K562 (cell line): ENCODE results near the gene NAA38. TPM values are rescaled to one million over a fixed set of nuclear protein-coding genes. Genes with fewer than 3 reads are reported as not detected.

ENCODE experiments used
- ATF2 ChIP-seq: sonication (generic); formaldehyde crosslinking; IDR thresholded peaks from 2 replicates; pipeline ENCODE4 v1.8.1; 2022; ENCODE audit warnings: missing genetic modification reagents
- CHD1 ChIP-seq: fragments of 200-600 bp; sonication (generic); IDR thresholded peaks from one replicate; pipeline ENCODE4 v1.6.1; 2012; ENCODE audit warnings: mild to moderate bottlenecking, moderate library complexity, low read length, inconsistent platforms
- ESRRA ChIP-seq: fragments of 450-650 bp; IDR thresholded peaks from 2 replicates; pipeline ENCODE4 v1.6.1; 2014; ENCODE audit warnings: low read depth, mild to moderate bottlenecking, moderate library complexity, borderline replicate concordance
- FOXK2 ChIP-seq, 2 experiments: fragments of 450-650 bp; IDR thresholded peaks in 1 of 2; conservative IDR thresholded peaks in 1 of 2; 2 replicates each; pipeline ENCODE4 v1.6.1; 2016; ENCODE audit warnings: low read depth in 2 of 2, mild to moderate bottlenecking in 1 of 2
- HDAC1 ChIP-seq, 2 experiments: fragments of 450-650 bp; IDR thresholded peaks; 2 replicates each; pipeline ENCODE4 v1.6.1; 2016 to 2017; ENCODE audit warnings: inconsistent platforms in 1 of 2, mild to moderate bottlenecking in 1 of 2, moderate library complexity in 1 of 2
- KLF1 ChIP-seq: fragments of 450-650 bp; IDR thresholded peaks from 2 replicates; pipeline ENCODE4 v1.6.1; 2016; ENCODE audit warnings: missing genetic modification characterization, missing compliant biosample characterization
- SP1 ChIP-seq: sonication (generic); formaldehyde crosslinking; IDR thresholded peaks from 2 replicates; pipeline ENCODE4 v1.8.1; 2022; ENCODE audit warnings: mild to moderate bottlenecking, missing genetic modification reagents
- TAF7 ChIP-seq: fragments of 450-650 bp; IDR thresholded peaks from 2 replicates; pipeline ENCODE4 v1.6.1; 2016; ENCODE audit warnings: missing genetic modification characterization, missing compliant biosample characterization
- YBX1 ChIP-seq: fragments of 450-650 bp; IDR thresholded peaks from 2 replicates; pipeline ENCODE4 v1.7.1; 2016; ENCODE audit warnings: mild to moderate bottlenecking
- ZNF133 ChIP-seq: fragments of 250-450 bp; sonication (Bioruptor Pico); IDR thresholded peaks from 2 replicates; pipeline ENCODE4 v1.4.0; 2020; ENCODE audit warnings: mild to moderate bottlenecking
- ZNF134 ChIP-seq: fragments of 250-450 bp; sonication (Bioruptor Pico); conservative IDR thresholded peaks from 2 replicates; pipeline ENCODE4 v1.4.0; 2020
- ZNF253 ChIP-seq: fragments of 250-450 bp; sonication (Bioruptor Pico); conservative IDR thresholded peaks from 2 replicates; pipeline ENCODE4 v1.6.1; 2021; ENCODE audit warnings: mild to moderate bottlenecking
- ZNF282 ChIP-seq: sonication (generic); formaldehyde crosslinking; IDR thresholded peaks from 2 replicates; pipeline ENCODE4 v1.8.1; 2023; ENCODE audit warnings: missing genetic modification reagents
- polyA plus RNA-seq, 8 experiments: library from polyadenylated mRNA; depleted of rRNA in 4 of 8; stranded (reverse) in 5 of 8; unstranded in 3 of 8; fragments of >200 nt; fragmentation: Nextera tagmentation in 2 of 8; fragmentation: Illumina TruSeq in 1 of 8; extraction: Ambion mirVana in 2 of 8; extraction: Trizol in 1 of 8; gene quantifications; 2 replicates each; pipeline versions ENCODE4 v1.2.1 to v1.2.3, GENCODE V29; 2011 to 2014; ENCODE audit warnings: inconsistent platforms in 1 of 8, missing spikeins in 1 of 8
- total RNA-seq, 7 experiments: library from RNA; depleted of rRNA in 6 of 7; stranded (reverse); fragments of >200 nt in 6 of 7; fragmentation: Illumina TruSeq in 2 of 7; extraction: Trizol in 2 of 7; gene quantifications; 2 replicates each; pipeline versions ENCODE4 v1.2.1 to v1.2.3, GENCODE V29; 2011 to 2021; ENCODE audit warnings: low replicate concordance in 1 of 7
- TF ChIP-seq, protein P1 (sequence below): sonication (generic); formaldehyde crosslinking; IDR thresholded peaks from 2 replicates; pipeline ENCODE4 v1.8.0; 2022; ENCODE audit warnings: mild to moderate bottlenecking, missing genetic modification reagents, borderline replicate concordance
- TF ChIP-seq, protein P2 (sequence below): fragments of 250-450 bp; sonication (Bioruptor Pico); IDR thresholded peaks from 2 replicates; pipeline ENCODE4 v1.4.0; 2020; ENCODE audit warnings: mild to moderate bottlenecking, moderate library complexity
- TF ChIP-seq, protein P3 (sequence below), 2 experiments: IDR thresholded peaks; 2 replicates each; pipeline ENCODE4 v1.6.1; 2012; ENCODE audit warnings: improper control_type of control experiment in 2 of 2, low read depth in 2 of 2, low read length in 2 of 2, borderline replicate concordance in 1 of 2
- TF ChIP-seq, protein P4 (sequence below), 2 experiments: IDR thresholded peaks; 2 replicates each; pipeline ENCODE4 v1.6.1; 2011; ENCODE audit warnings: borderline replicate concordance in 1 of 2, control low read depth in 1 of 2, low read depth in 1 of 2, low read length in 1 of 2, mild to moderate bottlenecking in 1 of 2, mixed read lengths in 1 of 2, moderate library complexity in 1 of 2; ENCODE audit not compliant: insufficient read depth in 1 of 2, insufficient read length in 1 of 2, poor library complexity in 1 of 2, severe bottlenecking in 1 of 2; ENCODE audit errors: extremely low read depth in 1 of 2

Gene NAA38
- total and polyA plus RNA-seq, 9 of the 15 experiments (the other 6 are each of a cell fraction or from before 2014, with no cell fraction given) = 16.4 to 99.8 (median 57.3) TPM

GRCh38 chr17:7856811-7857712 is at the start of gene NAA38 (continued):
- TF ChIP-seq ESRRA = peak; percentile 80; the same call in 1 of the 2 replicates
- no peak for TF ChIP-seq ZNF134
- TF ChIP-seq, protein P1, sequence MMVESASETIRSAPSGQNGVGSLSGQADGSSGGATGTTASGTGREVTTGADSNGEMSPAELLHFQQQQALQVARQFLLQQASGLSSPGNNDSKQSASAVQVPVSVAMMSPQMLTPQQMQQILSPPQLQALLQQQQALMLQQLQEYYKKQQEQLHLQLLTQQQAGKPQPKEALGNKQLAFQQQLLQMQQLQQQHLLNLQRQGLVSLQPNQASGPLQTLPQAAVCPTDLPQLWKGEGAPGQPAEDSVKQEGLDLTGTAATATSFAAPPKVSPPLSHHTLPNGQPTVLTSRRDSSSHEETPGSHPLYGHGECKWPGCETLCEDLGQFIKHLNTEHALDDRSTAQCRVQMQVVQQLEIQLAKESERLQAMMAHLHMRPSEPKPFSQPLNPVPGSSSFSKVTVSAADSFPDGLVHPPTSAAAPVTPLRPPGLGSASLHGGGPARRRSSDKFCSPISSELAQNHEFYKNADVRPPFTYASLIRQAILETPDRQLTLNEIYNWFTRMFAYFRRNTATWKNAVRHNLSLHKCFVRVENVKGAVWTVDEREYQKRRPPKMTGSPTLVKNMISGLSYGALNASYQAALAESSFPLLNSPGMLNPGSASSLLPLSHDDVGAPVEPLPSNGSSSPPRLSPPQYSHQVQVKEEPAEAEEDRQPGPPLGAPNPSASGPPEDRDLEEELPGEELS (CRISPR knock-in tag) = no peak
- TF ChIP-seq ZNF133 (CRISPR knock-in tag) = no peak
- TF ChIP-seq ZNF253 (CRISPR knock-in tag) = no peak
- TF ChIP-seq HDAC1 (IDR thresholded peaks at IDR 0.05) = peak in 1 of 2 experiments; percentile 49; a peak in 1 of 4 replicates
- TF ChIP-seq ATF2 = no peak
- TF ChIP-seq FOXK2 (conservative IDR thresholded peaks at IDR 0.05 in 1 of 2, IDR thresholded peaks at IDR 0.05 in 1 of 2; ENCODE audit: low read depth in 2 of 2) = peak; percentile 45 to 58; a peak in 2 of 4 replicates
- TF ChIP-seq ZNF282 (CRISPR knock-in tag) = no peak
- TF ChIP-seq, protein P2, sequence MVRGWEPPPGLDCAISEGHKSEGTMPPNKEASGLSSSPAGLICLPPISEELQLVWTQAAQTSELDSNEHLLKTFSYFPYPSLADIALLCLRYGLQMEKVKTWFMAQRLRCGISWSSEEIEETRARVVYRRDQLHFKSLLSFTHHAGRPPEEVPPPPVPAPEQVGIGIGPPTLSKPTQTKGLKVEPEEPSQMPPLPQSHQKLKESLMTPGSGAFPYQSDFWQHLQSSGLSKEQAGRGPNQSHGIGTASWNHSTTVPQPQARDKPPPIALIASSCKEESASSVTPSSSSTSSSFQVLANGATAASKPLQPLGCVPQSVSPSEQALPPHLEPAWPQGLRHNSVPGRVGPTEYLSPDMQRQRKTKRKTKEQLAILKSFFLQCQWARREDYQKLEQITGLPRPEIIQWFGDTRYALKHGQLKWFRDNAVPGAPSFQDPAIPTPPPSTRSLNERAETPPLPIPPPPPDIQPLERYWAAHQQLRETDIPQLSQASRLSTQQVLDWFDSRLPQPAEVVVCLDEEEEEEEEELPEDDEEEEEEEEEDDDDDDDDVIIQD (CRISPR knock-in tag) = no peak
- no peak for TF ChIP-seq KLF1 (tag)
- no peak for TF ChIP-seq SP1 (CRISPR knock-in tag)
- TF ChIP-seq YBX1 = no peak
- TF ChIP-seq CHD1 = no peak
- TF ChIP-seq, protein P3, sequence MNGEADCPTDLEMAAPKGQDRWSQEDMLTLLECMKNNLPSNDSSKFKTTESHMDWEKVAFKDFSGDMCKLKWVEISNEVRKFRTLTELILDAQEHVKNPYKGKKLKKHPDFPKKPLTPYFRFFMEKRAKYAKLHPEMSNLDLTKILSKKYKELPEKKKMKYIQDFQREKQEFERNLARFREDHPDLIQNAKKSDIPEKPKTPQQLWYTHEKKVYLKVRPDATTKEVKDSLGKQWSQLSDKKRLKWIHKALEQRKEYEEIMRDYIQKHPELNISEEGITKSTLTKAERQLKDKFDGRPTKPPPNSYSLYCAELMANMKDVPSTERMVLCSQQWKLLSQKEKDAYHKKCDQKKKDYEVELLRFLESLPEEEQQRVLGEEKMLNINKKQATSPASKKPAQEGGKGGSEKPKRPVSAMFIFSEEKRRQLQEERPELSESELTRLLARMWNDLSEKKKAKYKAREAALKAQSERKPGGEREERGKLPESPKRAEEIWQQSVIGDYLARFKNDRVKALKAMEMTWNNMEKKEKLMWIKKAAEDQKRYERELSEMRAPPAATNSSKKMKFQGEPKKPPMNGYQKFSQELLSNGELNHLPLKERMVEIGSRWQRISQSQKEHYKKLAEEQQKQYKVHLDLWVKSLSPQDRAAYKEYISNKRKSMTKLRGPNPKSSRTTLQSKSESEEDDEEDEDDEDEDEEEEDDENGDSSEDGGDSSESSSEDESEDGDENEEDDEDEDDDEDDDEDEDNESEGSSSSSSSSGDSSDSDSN (IDR thresholded peaks at IDR 0.05; ENCODE audit: borderline replicate concordance in 1 of 2, low read depth in 2 of 2, low read length in 2 of 2) = 0 out of 4 replicates have a peak, but pooled peaks of 1 of the 2 experiments have one; percentile 32
- no peak for TF ChIP-seq TAF7 (tag)
- TF ChIP-seq, protein P4, sequence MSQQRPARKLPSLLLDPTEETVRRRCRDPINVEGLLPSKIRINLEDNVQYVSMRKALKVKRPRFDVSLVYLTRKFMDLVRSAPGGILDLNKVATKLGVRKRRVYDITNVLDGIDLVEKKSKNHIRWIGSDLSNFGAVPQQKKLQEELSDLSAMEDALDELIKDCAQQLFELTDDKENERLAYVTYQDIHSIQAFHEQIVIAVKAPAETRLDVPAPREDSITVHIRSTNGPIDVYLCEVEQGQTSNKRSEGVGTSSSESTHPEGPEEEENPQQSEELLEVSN (IDR thresholded peaks at IDR 0.05; ENCODE audit: borderline replicate concordance in 1 of 2, extremely low read depth in 1 of 2, insufficient read depth in 1 of 2, insufficient read length in 1 of 2, low read depth in 1 of 2, low read length in 1 of 2, poor library complexity in 1 of 2, severe bottlenecking in 1 of 2) = peak; percentile 66 to 79
